HG02852 (cell line): ENCODE data around the gene ESPL1.

ENCODE experiments used
- ATAC-seq: cut with Tn5 transposase; IDR thresholded peaks from one replicate; pipeline ENCODE4 v1.9.1; 2021; ENCODE audit warnings: mild to moderate bottlenecking, moderate library complexity; ENCODE audit not compliant: unreplicated experiment

ESPL1 gene

GRCh38 chr12:53230108-53230845, 37.8 kb upstream of the ESPL1 start:
- ATAC-seq = no peak

- no peak for ATAC-seq
Measured at GRCh38 chr12:53231671-53231920, 36.5 kb upstream of the ESPL1 start.

- ATAC-seq = no peak
Measured at GRCh38 chr12:53231921-53232645, 36.0 kb upstream of the ESPL1 start, which contains the start of gene RARG. TSS of gene RARG (minus strand) at chr12:53232209. CDS start at chr12:53227545, 4,664 bp downstream.

GRCh38 chr12:53232646-53233461, 35.2 kb upstream of the ESPL1 start:
- no peak for ATAC-seq

- ATAC-seq = no peak
Measured at GRCh38 chr12:53233671-53234121, 34.4 kb upstream of the ESPL1 start.

GRCh38 chr12:53234271-53234914, 33.7 kb upstream of the ESPL1 start:
- ATAC-seq = no peak

- ATAC-seq = no peak
Measured at GRCh38 chr12:53235164-53235563, 32.9 kb upstream of the ESPL1 start.

- no peak for ATAC-seq
Measured at GRCh38 chr12:53235742-53236442, 32.2 kb upstream of the ESPL1 start.

GRCh38 chr12:53236443-53237111, 31.5 kb upstream of the ESPL1 start:
- ATAC-seq = no peak

GRCh38 chr12:53239643-53240258, 28.3 kb upstream of the ESPL1 start:
- no peak for ATAC-seq

- ATAC-seq = no peak
Measured at GRCh38 chr12:53241623-53242412, 26.3 kb upstream of the ESPL1 start.

- ATAC-seq = no peak
Measured at GRCh38 chr12:53244337-53244736, 23.8 kb upstream of the ESPL1 start.

GRCh38 chr12:53245286-53245685, 22.8 kb upstream of the ESPL1 start:
- no peak for ATAC-seq

GRCh38 chr12:53251477-53252348, 16.4 kb upstream of the ESPL1 start:
- ATAC-seq = peak; percentile 79

GRCh38 chr12:53252349-53252916, 15.7 kb upstream of the ESPL1 start:
- ATAC-seq = no peak

- no peak for ATAC-seq
Measured at GRCh38 chr12:53253298-53253697, 14.8 kb upstream of the ESPL1 start.

GRCh38 chr12:53254816-53255545, 13.1 kb upstream of the ESPL1 start:
- no peak for ATAC-seq
